NCI-H2029 (cell line): Measurements from ENCODE around the gene ZSWIM4.
A peak's percentile ranks its signal among the peaks of the same experiment; 100 is the strongest.
"Not testable (repeated sequence)": the region's sequence is repeated elsewhere in the genome, so short reads cannot be mapped to it uniquely, and the experiment has no call there.

Experiments
- DNase-seq: peaks from one replicate; lab custom pipeline; 2025; lab: John Stamatoyannopoulos, UW

The ZSWIM4 gene

GRCh38 chr19:13794757-13795589 is at the start of gene ZSWIM4:
TSS of gene ZSWIM4 (plus strand) at chr19:13795443. CDS start at chr19:13795649, 206 bp downstream.
- DNase-seq = peak; percentile 99

- no peak for DNase-seq
Measured at GRCh38 chr19:13747098-13747453, 48.2 kb upstream of the ZSWIM4 start.

DNA sequence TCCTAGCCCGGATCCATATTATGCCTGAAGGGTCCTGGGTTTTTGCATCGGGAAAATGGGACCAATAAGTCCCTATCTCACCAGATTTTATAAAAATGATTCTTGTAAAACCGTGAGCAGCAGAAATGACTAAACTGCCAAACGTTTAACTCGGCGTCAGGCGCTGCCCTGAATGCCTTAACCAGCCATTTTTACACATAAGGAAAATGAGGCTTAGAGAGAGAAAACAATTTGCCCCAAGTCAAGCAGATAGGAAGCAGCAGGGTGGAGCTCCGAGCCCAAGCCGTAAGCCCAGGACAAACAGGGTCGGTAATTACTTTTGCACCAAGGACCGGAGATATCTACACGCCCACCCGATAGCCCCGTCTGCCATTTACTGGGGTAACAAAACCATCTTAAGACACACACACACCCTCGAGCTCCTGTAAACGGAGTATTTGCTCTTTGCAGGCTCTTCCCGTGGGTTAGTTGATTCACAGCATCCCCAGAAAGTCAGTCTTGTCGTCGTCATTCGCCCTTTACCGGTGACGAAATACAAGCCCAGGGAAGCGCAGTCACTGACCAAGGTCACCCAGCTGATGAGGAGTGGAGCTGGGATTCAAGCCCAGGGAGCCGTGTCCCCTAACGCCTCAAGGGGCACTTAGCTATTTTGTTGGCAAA is 46.9 kb upstream of the ZSWIM4 start:
- DNase-seq = no peak

DNA sequence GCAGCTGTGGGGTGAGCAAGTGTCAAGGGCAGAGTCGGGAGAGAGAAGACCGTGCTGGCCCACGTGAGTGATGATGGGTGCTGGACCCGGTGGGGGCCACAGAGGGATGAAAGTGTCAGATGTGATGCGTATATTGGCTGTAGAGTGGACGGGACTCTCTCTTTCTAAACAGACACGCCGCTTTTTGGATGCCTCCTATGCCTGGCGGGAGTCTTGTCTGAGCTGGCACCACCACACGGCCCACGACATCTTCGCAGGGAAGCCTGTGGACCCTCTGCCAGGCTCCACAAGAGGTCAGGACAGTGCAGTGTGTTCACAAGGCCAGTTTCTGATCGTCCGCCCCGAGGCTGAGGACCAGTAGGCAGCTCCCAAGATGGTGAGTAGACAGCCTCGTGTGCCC is 43.8 kb upstream of the ZSWIM4 start:
- DNase-seq = no peak

- not testable (repeated sequence) for DNase-seq
Measured at GRCh38 chr19:13753622-13754021, 41.6 kb upstream of the ZSWIM4 start.

DNA sequence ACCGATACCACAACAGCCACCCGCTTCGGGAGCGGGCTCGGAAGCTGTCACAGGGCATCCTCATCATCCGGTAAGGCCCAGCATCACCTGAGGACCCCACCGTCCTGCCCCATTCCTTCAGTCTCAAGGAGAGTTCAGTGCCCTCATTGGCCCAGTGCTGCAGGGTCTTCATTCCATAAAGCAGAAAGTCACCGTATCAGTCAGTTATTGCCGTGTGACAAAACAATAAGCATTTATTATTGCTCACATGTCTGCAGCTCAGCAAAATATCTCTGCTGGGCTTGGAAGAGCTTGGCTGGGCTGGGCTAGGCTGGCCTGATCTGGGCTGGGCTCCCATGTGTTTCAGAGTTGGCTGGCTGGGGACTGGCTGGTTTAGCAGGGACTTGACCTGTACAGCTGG is 39.0 kb upstream of the ZSWIM4 start:
- DNase-seq = no peak

DNA sequence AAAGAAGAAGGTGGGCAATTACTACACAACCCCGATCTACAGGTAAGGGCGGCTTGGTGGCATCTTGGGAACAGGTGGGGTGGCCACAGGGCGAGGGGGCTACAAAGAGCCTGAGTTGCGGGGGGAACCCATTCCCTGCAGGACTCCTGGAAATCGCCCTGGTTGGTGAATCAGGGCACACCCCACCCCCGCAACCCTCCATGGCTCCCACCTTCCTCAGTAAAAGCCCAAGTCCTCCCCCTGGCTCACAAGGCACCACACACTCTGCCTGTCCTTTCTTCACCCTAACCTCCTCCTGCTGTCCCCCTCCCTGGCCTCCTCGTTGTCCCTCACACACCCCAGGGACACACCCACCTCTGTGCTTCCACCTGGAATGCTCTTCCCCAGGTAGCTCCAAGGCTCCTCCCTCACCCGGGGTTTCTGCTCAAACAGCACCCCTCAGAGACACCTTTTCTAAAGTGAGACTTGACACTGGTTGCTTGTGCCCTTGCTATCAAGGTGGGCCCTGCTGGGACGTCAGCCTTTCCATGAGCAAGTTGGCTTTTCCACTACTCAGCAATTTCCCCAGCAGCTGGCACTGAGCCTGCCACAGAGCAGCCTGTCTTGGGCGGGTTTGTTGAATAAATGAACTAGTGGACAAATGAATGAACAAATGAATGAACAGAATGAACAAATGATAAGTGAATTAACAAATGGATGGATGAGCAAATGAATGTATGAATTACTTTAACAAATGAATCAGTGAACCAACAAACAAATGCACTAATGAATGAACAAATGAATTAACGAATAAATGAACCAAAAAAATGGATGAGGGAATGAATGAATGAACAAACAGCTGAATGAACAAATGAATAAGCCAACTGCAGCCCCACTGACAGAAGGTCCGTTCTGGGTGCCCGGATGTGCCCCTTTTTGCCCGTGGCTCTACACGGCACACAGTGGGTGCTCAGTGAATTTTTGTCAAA is 37.2 kb upstream of the ZSWIM4 start:
- DNase-seq = no peak

DNA sequence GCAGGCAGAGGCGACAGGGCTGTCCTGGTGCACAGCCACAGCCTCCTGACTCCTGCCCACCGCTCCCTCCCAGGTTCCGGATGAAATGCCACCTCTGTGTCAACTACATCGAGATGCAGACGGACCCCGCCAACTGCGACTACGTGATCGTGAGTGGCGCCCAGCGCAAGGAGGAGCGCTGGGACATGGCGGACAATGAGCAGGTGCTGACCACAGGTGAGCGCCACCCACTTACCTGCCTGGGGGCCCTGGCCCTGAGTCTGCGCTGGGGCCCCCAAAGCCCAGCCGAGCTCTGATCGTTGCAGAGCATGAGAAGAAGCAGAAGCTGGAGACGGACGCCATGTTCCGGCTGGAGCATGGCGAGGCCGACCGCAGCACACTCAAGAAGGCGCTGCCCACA is 36.4 kb upstream of the ZSWIM4 start:
- DNase-seq = no peak

- DNase-seq = no peak
Measured at GRCh38 chr19:13761423-13761822, 33.8 kb upstream of the ZSWIM4 start.

GRCh38 chr19:13762635-13763235 is 32.5 kb upstream of the ZSWIM4 start:
- DNase-seq = no peak

DNA sequence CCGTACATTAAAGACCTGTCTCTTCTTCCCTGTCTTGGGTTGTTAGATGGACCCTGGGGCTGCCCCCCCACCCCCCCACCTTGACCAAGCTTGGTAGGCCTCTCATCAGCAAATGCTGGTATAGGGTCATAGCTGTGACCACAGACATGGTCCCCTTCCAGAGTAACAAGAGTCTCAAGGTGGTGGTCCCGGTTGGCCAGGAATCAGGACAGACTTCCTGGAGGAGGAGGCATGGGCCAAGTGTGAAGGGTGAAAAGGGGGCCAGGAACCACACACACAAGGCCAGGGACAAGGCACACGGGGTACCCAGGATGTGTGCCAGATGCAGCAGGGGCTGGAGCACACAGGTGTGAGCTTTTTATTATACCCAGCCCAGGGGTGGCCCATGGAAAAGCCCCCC is 32.0 kb upstream of the ZSWIM4 start:
- DNase-seq = no peak

DNA sequence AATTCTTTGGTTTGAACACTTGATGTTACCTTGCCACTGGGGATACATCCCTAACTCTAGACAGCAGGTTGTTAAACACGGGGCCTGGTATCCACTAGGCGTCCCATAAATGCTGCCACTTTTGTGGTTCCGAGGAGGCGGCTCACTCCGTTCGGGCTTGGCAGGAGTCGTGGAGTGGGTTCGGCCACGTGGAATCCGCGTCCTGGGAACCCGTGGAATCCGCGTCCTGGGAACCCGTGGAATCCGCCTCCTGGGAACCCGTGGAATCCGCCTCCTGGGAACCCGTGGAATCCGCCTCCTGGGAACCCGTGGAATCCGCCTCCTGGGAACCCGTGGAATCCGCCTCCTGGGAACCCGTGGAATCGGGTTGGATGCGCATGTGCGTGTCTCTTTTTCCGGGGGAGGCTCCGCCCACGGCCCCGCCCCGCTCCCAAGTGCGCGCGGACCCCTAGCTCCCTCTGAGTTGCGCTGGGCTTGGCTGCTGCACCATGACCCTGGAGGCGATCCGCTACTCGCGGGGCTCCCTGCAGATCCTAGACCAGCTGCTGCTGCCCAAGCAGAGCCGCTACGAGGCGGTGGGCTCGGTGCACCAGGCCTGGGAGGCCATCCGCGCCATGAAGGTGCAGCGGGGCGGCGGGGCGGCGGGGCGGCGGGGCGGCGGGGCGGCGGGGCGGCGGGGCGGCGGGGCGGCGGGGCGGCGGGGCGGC is 31.0 kb upstream of the ZSWIM4 start, which contains the start of gene MRI1:
Gene MRI1, plus strand, starts transcription at position 422 of the 707 bp plus-strand sequence. Its CDS starts 67 bp downstream, at position 489.
- DNase-seq = no peak

- no peak for DNase-seq
Measured at GRCh38 chr19:13764821-13765394, 30.3 kb upstream of the ZSWIM4 start.

DNA sequence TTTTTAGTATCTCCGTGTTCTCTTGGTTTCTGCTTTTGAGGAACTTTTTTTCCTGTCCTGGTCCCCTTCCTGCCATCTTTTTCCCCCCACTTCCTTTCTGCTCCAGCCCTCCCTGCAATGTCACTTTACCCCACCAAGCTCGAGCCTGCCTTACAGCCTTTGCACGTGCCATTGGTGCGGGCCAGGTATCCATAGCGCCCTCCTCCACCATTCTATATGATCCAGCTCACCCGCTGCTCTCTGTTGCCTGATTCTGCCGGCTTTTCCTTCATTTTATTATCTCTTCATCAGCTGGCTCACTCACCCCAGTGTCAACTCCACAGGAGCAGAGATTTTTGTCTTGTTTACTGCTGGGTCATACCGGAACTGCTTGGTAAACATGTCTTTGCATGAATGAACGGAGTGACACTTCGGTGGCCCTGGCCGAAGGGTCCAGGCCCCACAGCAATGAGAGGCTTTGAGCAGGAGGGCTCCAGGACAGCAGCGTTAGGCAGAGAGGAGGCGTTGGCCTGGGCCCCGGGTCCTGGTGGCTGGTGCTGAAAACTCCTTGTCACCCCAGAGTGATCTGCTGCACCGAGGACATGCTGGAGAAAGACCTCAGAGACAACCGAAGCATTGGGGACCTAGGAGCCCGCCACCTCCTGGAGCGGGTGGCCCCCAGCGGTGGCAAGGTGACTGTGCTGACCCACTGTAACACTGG is 29.7 kb upstream of the ZSWIM4 start:
- no peak for DNase-seq

GRCh38 chr19:13766095-13766481 is 29.2 kb upstream of the ZSWIM4 start:
- no peak for DNase-seq

GRCh38 chr19:13768510-13768909 is 26.7 kb upstream of the ZSWIM4 start:
- DNase-seq = no peak

GRCh38 chr19:13770013-13770635 is 25.1 kb upstream of the ZSWIM4 start:
- no peak for DNase-seq

- DNase-seq = peak; percentile 88
Measured at GRCh38 chr19:13774217-13775191, 20.7 kb upstream of the ZSWIM4 start, which contains the start of gene C19orf53. TSS of gene C19orf53 (plus strand) at chr19:13774456. CDS start at chr19:13774478, 22 bp downstream.
